ENCODE results near the gene ZG16B. TPM values are rescaled to one million over a fixed set of nuclear protein-coding genes. Genes with fewer than 3 reads are reported as not detected.

The ZG16B gene
- total RNA-seq, 1 experiment from 2014 or later: not detected

- TF ChIP-seq ARID4B (CRISPR knock-in tag; IDR thresholded peaks at IDR 0.05; ENCODE audit: borderline replicate concordance): no peak
- TF ChIP-seq FOXJ3 (CRISPR knock-in tag; IDR thresholded peaks at IDR 0.05; ENCODE audit: borderline replicate concordance): no peak
- no peak for TF ChIP-seq NFYB (CRISPR knock-in tag; conservative IDR thresholded peaks at IDR 0.05; ENCODE audit: low read depth)
- no peak for TF ChIP-seq OVOL2 (CRISPR knock-in tag; IDR thresholded peaks at IDR 0.05; ENCODE audit: borderline replicate concordance)
- no peak for TF ChIP-seq MAX (CRISPR knock-in tag; IDR thresholded peaks at IDR 0.05)
- TF ChIP-seq ATF2 (CRISPR knock-in tag; IDR thresholded peaks at IDR 0.05; ENCODE audit: borderline replicate concordance, low read depth): no peak
- no peak for TF ChIP-seq ZBTB21 (CRISPR knock-in tag; IDR thresholded peaks at IDR 0.05; ENCODE audit: borderline replicate concordance)
- no peak for TF ChIP-seq NR2C2 (CRISPR knock-in tag; IDR thresholded peaks at IDR 0.05)
- TF ChIP-seq IRF1 (CRISPR knock-in tag; IDR thresholded peaks at IDR 0.05): no peak
- TF ChIP-seq STAT6 (CRISPR knock-in tag; conservative IDR thresholded peaks at IDR 0.05; ENCODE audit: low read depth): no peak
Measured at GRCh38 chr16:2791174-2791573, 38.9 kb upstream of the ZG16B start (continued).

- ChIA-PET CTCF (interaction anchor here (0.5 to 1.3 kb wide), 3 partner anchors 24 to 242 kb away, joined by 3 to 7 read pairs (median 4); partner anchors contain the start of gene PRSS21), POLR2A (no interaction called here)
- Mint-ChIP-seq H3K36me3 (no peaks in the 10 kb centered on the region), H3K9me3 (peaks cover 4% of the 10 kb centered on the region; the same call in 1 of the 2 replicates), H3K27ac (no peak overlapping the region), H3K4me1 (no peaks in the 10 kb centered on the region), H3K27me3 (ENCODE audit: low read depth) (peaks cover 15% of the 10 kb centered on the region; the same call in 1 of the 2 replicates), H3K4me3 (no peak overlapping the region)
- no peak for DNase-seq (ENCODE audit: low spot score)
- no peak for ATAC-seq
- TF ChIP-seq ZNF317 (CRISPR knock-in tag; IDR thresholded peaks at IDR 0.05; ENCODE audit: borderline replicate concordance, low read depth): no peak
- no peak for TF ChIP-seq SMAD4 (CRISPR knock-in tag; IDR thresholded peaks at IDR 0.05)
- TF ChIP-seq FOXP1 (CRISPR knock-in tag; IDR thresholded peaks at IDR 0.05; ENCODE audit: borderline replicate concordance): no peak
- no peak for TF ChIP-seq USF2 (CRISPR knock-in tag; IDR thresholded peaks at IDR 0.05)
- no peak for TF ChIP-seq IRF1 (CRISPR knock-in tag; IDR thresholded peaks at IDR 0.05)
- no peak for TF ChIP-seq NR2C2 (CRISPR knock-in tag; IDR thresholded peaks at IDR 0.05)
- TF ChIP-seq ZNF416 (CRISPR knock-in tag; IDR thresholded peaks at IDR 0.05): no peak
- no peak for TF ChIP-seq ZNF671 (CRISPR knock-in tag; IDR thresholded peaks at IDR 0.05)
- no peak for TF ChIP-seq TP53 (CRISPR knock-in tag; IDR thresholded peaks at IDR 0.05)
- TF ChIP-seq MXD4 (CRISPR knock-in tag; IDR thresholded peaks at IDR 0.05; ENCODE audit: borderline replicate concordance): no peak
- no peak for TF ChIP-seq HMGXB4 (CRISPR knock-in tag; IDR thresholded peaks at IDR 0.05)
- TF ChIP-seq ZNF263 (CRISPR knock-in tag; IDR thresholded peaks at IDR 0.05; ENCODE audit: low read depth): no peak
- TF ChIP-seq ZMAT4 (CRISPR knock-in tag; IDR thresholded peaks at IDR 0.05): no peak
- no peak for TF ChIP-seq TEAD1 (CRISPR knock-in tag; IDR thresholded peaks at IDR 0.05)
Measured at GRCh38 chr16:2792940-2793339, 37.2 kb upstream of the ZG16B start.

All from WTC11 (cell line).